K562 (cell line): ENCODE results near the gene UBE2S. TPM values are rescaled to one million over a fixed set of nuclear protein-coding genes. Genes with fewer than 3 reads are reported as not detected.

Experiments used
- CREBBP ChIP-seq: IDR thresholded peaks from one replicate; pipeline ENCODE4 v1.6.1; 2012; ENCODE audit warnings: low read depth, mild to moderate bottlenecking, control low read depth, inconsistent platforms, low read length
- CXXC5 ChIP-seq: fragments of 250-450 bp; sonication (Bioruptor Pico); IDR thresholded peaks from 2 replicates; pipeline ENCODE4 v1.8.0; 2022; ENCODE audit warnings: inconsistent platforms, mild to moderate bottlenecking, moderate library complexity
- DIDO1 ChIP-seq: fragments of 450-650 bp; IDR thresholded peaks from 2 replicates; pipeline ENCODE4 v1.6.1; 2016; ENCODE audit warnings: low read depth, missing biosample characterization, missing genetic modification characterization
- HMBOX1 ChIP-seq: sonication (generic); IDR thresholded peaks from 2 replicates; pipeline ENCODE4 v1.6.1; 2016
- MAZ ChIP-seq, 2 experiments: fragments of 450-650 bp in 1 of 2; sonication (generic) in 1 of 2; formaldehyde crosslinking; IDR thresholded peaks in 1 of 2; conservative IDR thresholded peaks in 1 of 2; 2 replicates each; pipeline versions ENCODE4 v1.4.0 to v1.5.0; 2020; ENCODE audit warnings: mild to moderate bottlenecking in 1 of 2, missing genetic modification reagents in 1 of 2
- OTX1 ChIP-seq: fragments of 450-650 bp; formaldehyde crosslinking; IDR thresholded peaks from 2 replicates; pipeline ENCODE4 v1.4.0; 2022; ENCODE audit warnings: mild to moderate bottlenecking
- PCBP2 ChIP-seq: fragments of 200-400 bp; formaldehyde crosslinking; IDR thresholded peaks from 2 replicates; pipeline ENCODE4 v1.6.1; 2018; ENCODE audit warnings: low read length, low read depth, mild to moderate bottlenecking, moderate library complexity; ENCODE audit not compliant: poor library complexity, severe bottlenecking
- PHB ChIP-seq: fragments of 250-450 bp; sonication (Bioruptor Pico); IDR thresholded peaks from 2 replicates; pipeline ENCODE4 v1.5.0; 2021
- PML ChIP-seq: IDR thresholded peaks from 2 replicates; pipeline ENCODE4 v1.6.1; 2012; ENCODE audit warnings: low read length, inconsistent platforms
- TBP ChIP-seq: optimal IDR thresholded peaks from 2 replicates; pipeline ENCODE3; 2011; ENCODE audit warnings: low read depth, low read length, improper control_type of control experiment
- VEZF1 ChIP-seq: fragments of 200-800 bp; sonication (Bioruptor generic); IDR thresholded peaks from 2 replicates; pipeline ENCODE4 v1.6.1; 2017; ENCODE audit warnings: missing genetic modification characterization, missing compliant biosample characterization
- ZSCAN32 ChIP-seq: fragments of 450-650 bp; formaldehyde crosslinking; IDR thresholded peaks from 2 replicates; pipeline ENCODE4 v1.4.0; 2020; ENCODE audit warnings: mild to moderate bottlenecking, moderate library complexity
- polyA plus RNA-seq, 8 experiments: library from polyadenylated mRNA; depleted of rRNA in 4 of 8; stranded (reverse) in 5 of 8; unstranded in 3 of 8; fragments of >200 nt; fragmentation: Nextera tagmentation in 2 of 8; fragmentation: Illumina TruSeq in 1 of 8; extraction: Ambion mirVana in 2 of 8; extraction: Trizol in 1 of 8; gene quantifications; 2 replicates each; pipeline versions ENCODE4 v1.2.1 to v1.2.3, GENCODE V29; 2011 to 2014; ENCODE audit warnings: inconsistent platforms in 1 of 8, missing spikeins in 1 of 8
- total RNA-seq, 7 experiments: library from RNA; depleted of rRNA in 6 of 7; stranded (reverse); fragments of >200 nt in 6 of 7; fragmentation: Illumina TruSeq in 2 of 7; extraction: Trizol in 2 of 7; gene quantifications; 2 replicates each; pipeline versions ENCODE4 v1.2.1 to v1.2.3, GENCODE V29; 2011 to 2021; ENCODE audit warnings: low replicate concordance in 1 of 7
- TF ChIP-seq, protein P1 (sequence below): sonication (generic); formaldehyde crosslinking; IDR thresholded peaks from 2 replicates; pipeline ENCODE4 v1.8.1; 2023; ENCODE audit warnings: mild to moderate bottlenecking, missing genetic modification reagents
- TF ChIP-seq, protein P2 (sequence below), 2 experiments: fragments of 450-650 bp in 1 of 2; sonication (generic) in 1 of 2; formaldehyde crosslinking in 1 of 2; IDR thresholded peaks; 2 replicates each; pipeline versions ENCODE4 v1.7.1 to v1.9.0; 2016 to 2022; ENCODE audit warnings: inconsistent platforms in 1 of 2, mild to moderate bottlenecking in 1 of 2, missing genetic modification reagents in 1 of 2

Gene UBE2S
- total and polyA plus RNA-seq, 9 of the 15 experiments (the other 6 are each of a cell fraction or from before 2014, with no cell fraction given), result 1.5 to 1,305 (median 157) TPM

DNA sequence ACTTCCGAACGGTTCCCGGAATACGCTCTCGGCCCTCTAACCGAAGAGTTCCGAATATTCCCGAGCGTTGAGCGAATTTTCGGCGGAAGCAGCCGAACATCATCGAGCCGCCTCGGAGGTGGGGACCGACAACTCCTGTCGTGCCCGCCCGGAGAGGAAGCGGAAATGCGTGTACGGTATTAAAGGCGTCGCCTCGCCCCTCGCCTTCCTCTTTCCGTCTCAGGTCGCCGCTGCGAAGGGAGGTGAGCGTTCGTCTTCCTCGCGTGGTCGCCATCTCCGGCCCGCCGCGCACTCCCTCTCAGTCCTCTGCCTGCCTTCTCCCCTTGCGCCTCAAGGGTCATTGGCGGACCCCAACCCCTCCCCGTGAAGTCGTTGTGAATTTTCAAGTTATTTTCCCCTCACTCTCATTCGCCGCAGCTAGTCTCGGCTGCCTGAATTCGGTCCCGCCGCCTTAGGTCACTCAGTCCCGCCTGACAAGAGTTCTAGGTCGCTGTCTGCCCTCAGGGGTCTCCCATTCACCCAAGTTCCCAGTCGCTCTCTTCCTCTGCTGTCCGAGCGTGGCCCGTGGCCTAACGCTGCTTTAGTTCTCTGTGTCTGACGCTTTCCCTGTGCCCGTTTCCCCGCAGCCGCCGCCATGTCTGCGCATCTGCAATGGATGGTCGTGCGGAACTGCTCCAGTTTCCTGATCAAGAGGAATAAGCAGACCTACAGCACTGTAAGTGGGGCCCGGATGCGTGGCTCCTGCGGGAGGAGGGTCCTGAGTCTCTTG is 21.7 kb downstream of the UBE2S start, which contains the start of gene RPL28 (continued):
- 0 out of 2 replicates have a peak, but pooled peaks have one; percentile 8 for TF ChIP-seq VEZF1
- TF ChIP-seq CXXC5 (CRISPR knock-in tag), result peak; percentile 89
- TF ChIP-seq ZSCAN32 (CRISPR knock-in tag), result no peak
- TF ChIP-seq TBP, result peak; percentile 99
- TF ChIP-seq, protein P1, sequence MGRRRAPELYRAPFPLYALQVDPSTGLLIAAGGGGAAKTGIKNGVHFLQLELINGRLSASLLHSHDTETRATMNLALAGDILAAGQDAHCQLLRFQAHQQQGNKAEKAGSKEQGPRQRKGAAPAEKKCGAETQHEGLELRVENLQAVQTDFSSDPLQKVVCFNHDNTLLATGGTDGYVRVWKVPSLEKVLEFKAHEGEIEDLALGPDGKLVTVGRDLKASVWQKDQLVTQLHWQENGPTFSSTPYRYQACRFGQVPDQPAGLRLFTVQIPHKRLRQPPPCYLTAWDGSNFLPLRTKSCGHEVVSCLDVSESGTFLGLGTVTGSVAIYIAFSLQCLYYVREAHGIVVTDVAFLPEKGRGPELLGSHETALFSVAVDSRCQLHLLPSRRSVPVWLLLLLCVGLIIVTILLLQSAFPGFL, result peak; percentile 56; the same call in 1 of the 2 replicates
- TF ChIP-seq OTX1 (CRISPR knock-in tag), result 0 out of 2 replicates have a peak, but pooled peaks have one; percentile 52
- no peak for TF ChIP-seq HMBOX1
- no peak for TF ChIP-seq DIDO1 (tag)
- TF ChIP-seq PCBP2, result no peak
- TF ChIP-seq, protein P2, sequence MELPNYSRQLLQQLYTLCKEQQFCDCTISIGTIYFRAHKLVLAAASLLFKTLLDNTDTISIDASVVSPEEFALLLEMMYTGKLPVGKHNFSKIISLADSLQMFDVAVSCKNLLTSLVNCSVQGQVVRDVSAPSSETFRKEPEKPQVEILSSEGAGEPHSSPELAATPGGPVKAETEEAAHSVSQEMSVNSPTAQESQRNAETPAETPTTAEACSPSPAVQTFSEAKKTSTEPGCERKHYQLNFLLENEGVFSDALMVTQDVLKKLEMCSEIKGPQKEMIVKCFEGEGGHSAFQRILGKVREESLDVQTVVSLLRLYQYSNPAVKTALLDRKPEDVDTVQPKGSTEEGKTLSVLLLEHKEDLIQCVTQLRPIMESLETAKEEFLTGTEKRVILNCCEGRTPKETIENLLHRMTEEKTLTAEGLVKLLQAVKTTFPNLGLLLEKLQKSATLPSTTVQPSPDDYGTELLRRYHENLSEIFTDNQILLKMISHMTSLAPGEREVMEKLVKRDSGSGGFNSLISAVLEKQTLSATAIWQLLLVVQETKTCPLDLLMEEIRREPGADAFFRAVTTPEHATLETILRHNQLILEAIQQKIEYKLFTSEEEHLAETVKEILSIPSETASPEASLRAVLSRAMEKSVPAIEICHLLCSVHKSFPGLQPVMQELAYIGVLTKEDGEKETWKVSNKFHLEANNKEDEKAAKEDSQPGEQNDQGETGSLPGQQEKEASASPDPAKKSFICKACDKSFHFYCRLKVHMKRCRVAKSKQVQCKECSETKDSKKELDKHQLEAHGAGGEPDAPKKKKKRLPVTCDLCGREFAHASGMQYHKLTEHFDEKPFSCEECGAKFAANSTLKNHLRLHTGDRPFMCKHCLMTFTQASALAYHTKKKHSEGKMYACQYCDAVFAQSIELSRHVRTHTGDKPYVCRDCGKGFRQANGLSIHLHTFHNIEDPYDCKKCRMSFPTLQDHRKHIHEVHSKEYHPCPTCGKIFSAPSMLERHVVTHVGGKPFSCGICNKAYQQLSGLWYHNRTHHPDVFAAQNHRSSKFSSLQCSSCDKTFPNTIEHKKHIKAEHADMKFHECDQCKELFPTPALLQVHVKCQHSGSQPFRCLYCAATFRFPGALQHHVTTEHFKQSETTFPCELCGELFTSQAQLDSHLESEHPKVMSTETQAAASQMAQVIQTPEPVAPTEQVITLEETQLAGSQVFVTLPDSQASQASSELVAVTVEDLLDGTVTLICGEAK (IDR thresholded peaks at IDR 0.05), result peak; percentile 95
- TF ChIP-seq, protein P2 (CRISPR knock-in tag; IDR thresholded peaks at IDR 0.05), result no peak
- peak; percentile 80 for TF ChIP-seq PML
- TF ChIP-seq CREBBP, result no peak
- peak; percentile 44 to 70 for TF ChIP-seq MAZ (CRISPR knock-in tag; conservative IDR thresholded peaks at IDR 0.05 in 1 of 2, IDR thresholded peaks at IDR 0.05 in 1 of 2)
- 0 out of 2 replicates have a peak, but pooled peaks have one; percentile 8 for TF ChIP-seq PHB
